HG02938 (cell line): ENCODE data around the gene SMAD3.

ENCODE experiments used
- ATAC-seq: cut with Tn5 transposase; IDR thresholded peaks from one replicate; pipeline ENCODE4 v1.9.1; 2021; ENCODE audit warnings: mild to moderate bottlenecking, moderate library complexity; ENCODE audit not compliant: unreplicated experiment

The SMAD3 gene

DNA sequence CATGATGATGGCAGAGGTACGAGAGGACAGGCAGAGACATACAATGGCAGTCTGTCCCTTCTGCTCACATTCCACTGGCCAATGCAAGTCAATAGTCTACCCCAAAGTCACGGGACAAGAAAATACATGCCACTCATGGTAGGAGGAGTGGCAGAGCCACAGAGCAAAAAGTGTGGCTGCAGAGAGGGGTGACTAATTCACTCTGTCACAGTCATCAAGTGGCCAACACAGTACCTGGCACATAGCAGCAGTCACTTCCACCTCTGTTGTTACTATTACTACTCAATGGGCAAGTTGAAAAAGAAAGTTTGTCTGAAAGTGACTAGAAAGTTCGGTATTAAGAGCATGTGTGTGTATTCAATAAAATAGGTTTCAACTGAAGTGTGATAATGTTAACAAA is 91.4 kb downstream of the SMAD3 start:
- no peak for ATAC-seq

DNA sequence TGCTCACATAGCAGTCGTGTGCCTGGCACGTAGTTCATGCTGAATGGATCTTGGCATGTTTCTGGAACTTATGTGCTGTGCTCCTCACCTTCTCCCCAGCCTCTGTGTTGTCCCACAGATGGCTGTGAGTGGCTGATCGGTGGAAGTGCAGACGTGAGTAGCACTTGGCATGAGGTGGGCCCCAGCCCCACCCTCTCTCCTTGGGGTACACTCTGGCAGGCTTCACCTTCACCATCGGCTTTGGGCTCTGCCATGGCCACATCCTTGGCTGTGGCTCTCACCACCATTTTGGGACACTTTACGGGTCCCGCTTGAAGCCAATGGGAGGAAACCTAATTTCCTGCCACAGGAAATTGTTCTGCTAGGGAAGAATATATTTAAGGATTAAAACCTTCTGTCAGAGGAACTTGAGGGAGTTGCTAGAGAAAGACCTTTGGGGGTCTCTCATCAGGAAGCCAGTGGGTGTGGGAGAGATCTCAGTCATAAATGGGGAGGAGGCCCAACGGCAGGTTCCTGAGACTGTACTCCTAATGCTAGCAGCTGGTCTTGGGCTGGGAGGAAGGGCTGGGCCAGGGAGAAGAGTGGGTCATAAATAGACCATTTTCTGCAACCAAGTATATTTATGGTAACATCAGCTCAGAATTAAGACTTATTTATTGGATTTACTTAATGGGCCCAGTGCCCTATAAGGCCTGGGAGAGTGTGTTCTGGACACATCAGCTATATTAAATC is 92.3 kb downstream of the SMAD3 start:
- no peak for ATAC-seq

- ATAC-seq = no peak
Measured at GRCh38 chr15:67158367-67158766, 93.0 kb downstream of the SMAD3 start.

DNA sequence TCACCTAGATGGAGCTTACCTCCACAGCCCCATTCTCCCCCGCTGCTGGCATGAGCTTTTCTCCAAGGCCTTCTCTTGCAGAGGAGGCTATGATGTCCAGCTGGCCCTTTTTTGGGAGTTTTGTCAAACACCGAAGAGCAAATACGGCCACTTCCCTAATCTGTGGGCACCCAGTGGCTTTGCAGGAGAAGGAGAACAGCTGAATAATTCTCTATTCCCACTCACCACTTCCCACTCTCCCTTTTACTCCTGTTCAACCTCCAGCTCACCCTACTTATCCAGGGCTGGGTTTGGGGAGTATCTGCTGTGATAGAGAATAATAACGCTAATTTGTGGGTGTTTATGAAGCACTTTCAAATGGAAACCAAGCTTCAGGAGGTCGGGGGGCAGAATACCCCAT is 96.0 kb downstream of the SMAD3 start:
- ATAC-seq = no peak

GRCh38 chr15:67161881-67162280 is 96.5 kb downstream of the SMAD3 start:
- no peak for ATAC-seq

- ATAC-seq = no peak
Measured at GRCh38 chr15:67163180-67163579, 97.8 kb downstream of the SMAD3 start.

DNA sequence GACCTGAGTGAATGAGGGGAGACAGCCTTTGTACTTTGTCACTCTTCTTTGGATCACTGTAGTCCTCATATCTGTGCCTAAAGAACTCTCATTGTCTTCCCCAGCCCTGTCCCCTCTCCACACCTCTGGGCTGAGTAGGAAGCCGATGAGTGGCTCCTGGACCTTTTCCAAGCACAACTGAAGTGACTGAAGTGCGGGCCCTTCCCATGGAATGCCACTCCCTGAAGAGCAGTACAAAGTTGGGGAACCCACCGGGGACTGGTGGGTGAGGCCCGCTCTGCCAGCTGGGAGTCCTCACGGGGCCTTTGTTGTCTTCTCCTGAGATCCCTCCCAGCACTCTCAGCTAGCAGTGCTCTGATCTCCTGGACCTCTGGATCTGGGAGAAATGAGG is 99.0 kb downstream of the SMAD3 start:
- ATAC-seq = no peak

- no peak for ATAC-seq
Measured at GRCh38 chr15:67164811-67165253, 99.4 kb downstream of the SMAD3 start.

DNA sequence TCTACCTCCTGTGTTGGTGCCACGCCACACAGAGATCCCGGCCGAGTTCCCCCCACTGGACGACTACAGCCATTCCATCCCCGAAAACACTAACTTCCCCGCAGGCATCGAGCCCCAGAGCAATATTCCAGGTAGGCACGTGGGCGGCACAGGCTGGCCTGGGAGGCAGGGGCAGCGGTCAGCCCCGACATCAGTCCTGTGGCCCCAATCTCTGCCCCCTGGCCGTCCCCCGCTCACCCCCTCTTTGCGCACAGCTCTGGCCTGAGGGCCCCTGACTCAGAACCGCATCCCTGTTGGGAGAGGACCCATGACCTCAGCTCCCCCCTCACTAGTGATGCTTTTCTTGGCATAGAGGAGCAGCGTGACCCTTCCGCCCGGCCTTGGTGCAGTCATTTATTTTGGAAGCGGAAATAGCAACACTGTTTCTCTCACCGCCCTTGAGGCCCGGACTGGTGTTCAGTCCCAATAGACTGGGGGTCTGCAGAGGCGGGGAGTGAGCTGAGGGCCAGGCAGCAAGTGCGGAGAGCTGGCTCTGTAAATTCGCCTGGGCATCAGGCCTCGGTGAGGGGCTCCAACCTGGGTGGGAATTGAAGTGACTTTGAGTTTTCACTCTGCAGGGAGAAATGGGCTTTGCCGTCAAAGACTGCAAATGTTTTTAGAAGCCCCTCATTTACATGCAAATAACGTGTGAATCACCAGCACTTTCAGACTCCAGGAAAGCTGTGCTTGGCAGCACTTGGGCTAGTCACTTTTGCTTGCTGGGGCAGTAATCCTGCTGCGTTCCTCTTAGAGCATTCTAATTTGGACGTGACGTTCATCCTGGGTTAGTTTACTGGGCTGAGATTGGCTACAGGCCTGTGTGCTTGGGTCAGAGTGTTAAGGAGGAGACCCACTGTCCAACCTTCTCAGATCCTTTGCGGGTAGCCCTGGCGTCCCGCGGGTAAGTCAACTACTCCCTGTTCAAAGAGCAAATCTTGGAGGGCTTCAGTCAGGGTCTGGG is 100.2 kb downstream of the SMAD3 start:
- ATAC-seq = no peak

DNA sequence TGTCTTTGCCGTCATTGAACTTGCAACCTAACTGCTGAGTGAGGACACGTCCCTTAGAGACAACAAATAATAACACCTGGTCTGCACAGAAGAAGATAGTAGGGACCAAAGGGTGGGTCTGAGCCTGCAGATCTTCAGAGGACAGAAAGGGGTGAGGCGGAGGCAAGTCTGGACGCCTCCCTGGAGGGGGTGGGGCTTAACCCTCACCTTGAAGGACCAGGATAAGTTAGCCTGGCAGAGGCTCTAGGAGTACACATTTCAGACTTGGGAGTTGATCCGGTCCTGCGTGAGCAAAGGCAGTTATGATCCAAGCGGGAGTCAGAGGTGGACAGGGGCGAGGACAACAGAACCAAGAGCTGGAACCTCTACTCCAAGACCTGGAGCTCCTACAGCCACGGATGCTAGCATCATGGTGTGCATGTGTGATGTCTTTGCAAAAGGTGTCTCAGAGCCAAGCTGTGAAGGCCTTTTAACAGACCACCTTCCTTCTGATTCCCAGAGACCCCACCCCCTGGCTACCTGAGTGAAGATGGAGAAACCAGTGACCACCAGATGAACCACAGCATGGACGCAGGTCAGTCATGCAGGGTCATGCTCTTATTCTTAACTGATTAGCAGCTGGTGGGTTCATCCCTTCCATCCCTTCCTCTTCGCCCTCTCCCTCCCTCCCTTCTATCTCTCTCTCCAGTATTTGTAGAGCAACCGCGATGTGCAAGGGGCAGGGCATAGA is 101.0 kb downstream of the SMAD3 start:
- no peak for ATAC-seq

- ATAC-seq = no peak
Measured at GRCh38 chr15:67167091-67167490, 101.7 kb downstream of the SMAD3 start.

GRCh38 chr15:67168694-67169093 is 103.3 kb downstream of the SMAD3 start:
- ATAC-seq = no peak

- ATAC-seq = no peak
Measured at GRCh38 chr15:67170143-67170925, 104.9 kb downstream of the SMAD3 start.

DNA sequence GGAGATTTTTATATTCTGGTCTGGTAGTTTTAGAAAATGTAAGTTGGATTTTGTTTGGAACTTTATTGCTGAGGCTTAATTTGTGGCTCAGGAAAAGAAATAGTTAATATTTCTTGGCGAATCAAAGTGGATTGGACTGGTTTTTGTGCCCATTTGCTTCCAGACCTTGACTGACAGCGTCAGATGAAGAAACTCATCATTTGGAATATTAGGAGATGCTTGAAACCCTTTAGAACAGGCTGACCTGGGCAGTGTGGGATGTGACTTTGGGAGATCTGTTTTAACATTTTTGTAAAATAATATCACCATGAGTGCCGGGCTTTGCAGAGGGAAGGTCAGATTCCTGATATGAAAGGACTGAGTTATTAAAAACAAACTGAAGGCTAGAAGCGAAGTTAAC is 106.1 kb downstream of the SMAD3 start:
- no peak for ATAC-seq

- no peak for ATAC-seq
Measured at GRCh38 chr15:67172172-67172571, 106.8 kb downstream of the SMAD3 start.

DNA sequence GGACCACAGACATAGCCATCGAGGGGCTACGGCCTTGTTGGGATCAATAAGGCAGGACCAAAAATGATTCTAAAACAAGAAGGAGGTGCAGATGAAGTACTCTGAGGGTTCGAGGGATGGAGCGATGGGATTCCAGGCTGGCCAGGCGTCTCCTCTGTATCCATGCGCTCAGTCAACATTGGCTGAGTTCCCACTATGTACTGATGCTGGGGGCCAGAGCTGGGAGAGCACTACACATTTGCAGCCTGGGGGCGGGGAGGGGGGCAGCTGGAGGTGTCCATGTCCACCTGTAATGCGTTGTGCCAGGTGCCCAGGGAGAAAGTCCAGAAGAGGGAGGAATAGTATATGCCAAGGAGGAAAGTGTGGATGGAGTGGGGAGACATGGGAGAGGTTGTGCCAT is 107.6 kb downstream of the SMAD3 start:
- ATAC-seq = no peak

GRCh38 chr15:67173786-67174185 is 108.4 kb downstream of the SMAD3 start:
- ATAC-seq = no peak

DNA sequence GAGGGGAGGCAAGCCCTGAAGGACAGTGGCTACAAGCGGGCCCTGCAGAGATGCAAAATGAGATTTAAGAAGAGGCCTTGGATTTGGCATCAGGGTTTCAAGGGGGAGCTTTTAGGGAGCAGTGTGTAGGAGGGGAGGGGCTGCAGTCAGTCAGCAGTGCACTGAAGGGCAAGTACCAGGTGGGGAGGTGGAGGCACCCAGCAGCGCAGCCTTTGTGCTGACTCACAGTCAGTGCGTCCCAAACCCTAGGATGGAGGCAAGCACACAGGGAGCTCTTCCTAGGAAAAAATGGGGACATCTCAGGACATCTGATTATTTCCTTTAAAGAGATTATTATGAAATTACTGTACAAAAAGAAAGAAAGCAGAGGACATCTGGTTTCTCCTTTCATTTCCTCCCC is 109.0 kb downstream of the SMAD3 start:
- no peak for ATAC-seq

DNA sequence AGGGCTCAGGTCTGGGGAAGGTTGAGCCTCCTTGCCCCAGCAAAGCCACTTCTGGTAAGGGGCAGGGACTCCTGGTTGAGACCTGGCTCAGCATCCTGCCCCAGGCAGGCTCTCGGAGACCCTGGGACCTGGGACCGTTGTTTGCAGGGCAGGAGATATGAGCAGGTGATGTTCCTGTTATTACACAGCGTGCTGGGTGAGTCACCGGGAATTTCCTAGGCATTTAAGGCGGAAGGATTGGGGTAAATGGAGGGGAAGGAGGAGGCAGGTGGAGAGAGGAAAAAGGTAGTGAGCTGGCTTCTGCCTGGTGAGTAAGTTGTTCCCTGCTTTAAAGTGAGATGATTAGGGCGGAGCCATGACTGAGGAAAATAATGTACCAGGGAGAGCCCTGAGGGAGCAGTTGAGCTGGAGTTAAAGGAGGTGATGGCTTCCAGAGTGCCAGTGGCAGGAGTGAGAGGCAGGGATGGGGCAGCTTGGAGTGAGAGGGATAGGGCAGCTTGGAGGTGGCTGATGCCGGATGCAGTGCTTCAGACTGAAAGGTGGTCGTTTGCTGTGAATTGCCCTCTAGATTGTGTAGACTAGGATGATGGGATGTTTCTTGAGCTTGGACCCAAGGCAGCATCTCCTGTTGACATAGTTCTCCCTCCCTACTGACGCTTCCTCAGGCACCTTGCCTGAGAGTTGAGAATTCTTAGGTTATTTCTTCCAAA is 109.6 kb downstream of the SMAD3 start:
- no peak for ATAC-seq

- ATAC-seq = no peak
Measured at GRCh38 chr15:67175643-67176071, 110.3 kb downstream of the SMAD3 start.
